Measurements from ENCODE around the gene ADAMTS16. TPM values are rescaled to one million over a fixed set of nuclear protein-coding genes. Genes with fewer than 3 reads are reported as not detected.

The ADAMTS16 gene
- total and polyA plus RNA-seq, 2 donors (not counting 3 experiments of a cell fraction or from before 2014, with no cell fraction given), result not detected

GRCh38 chr5:5331848-5332247 is 191.7 kb downstream of the ADAMTS16 start:
- TF ChIP-seq MYC (IDR thresholded peaks at IDR 0.05; ENCODE audit: low read depth, low read length) (no peak), FOS (IDR thresholded peaks at IDR 0.05; ENCODE audit: borderline replicate concordance, insufficient read depth, low read length) (no peak), EZH2 (IDR thresholded peaks at IDR 0.05; ENCODE audit: borderline replicate concordance, low read depth, low read length, severe bottlenecking) (no peak), POLR2AphosphoS5 (IDR thresholded peaks at IDR 0.05; ENCODE audit: insufficient read depth, low read depth, low read length) (no peak), POLR2A (IDR thresholded peaks at IDR 0.05; ENCODE audit: low read depth, low read length) (no peak), JUN (IDR thresholded peaks at IDR 0.05; ENCODE audit: borderline replicate concordance, insufficient read depth, insufficient read length, low read depth) (no peak), MAX (IDR thresholded peaks at IDR 0.05; ENCODE audit: insufficient read depth, insufficient read length) (no peak), GATA2 (IDR thresholded peaks at IDR 0.05; ENCODE audit: insufficient read depth, insufficient read length, low read depth, low read length) (no peak), CTCF (IDR thresholded peaks at IDR 0.05; ENCODE audit: extremely low read depth in 1 of 2, insufficient read depth in 1 of 2, low read depth in 1 of 2, low read length in 2 of 2) (no peak)
- ChIA-PET CTCF (no interaction called here), POLR2A (no interaction called here)
- H3K4me1 ChIP-seq (ENCODE audit: control insufficient read depth, extremely low read depth, insufficient read depth, low read length), result no peaks in the 10 kb centered on the region
- H3K4me2 ChIP-seq (ENCODE audit: insufficient read depth, low read length), result no peak overlapping the region
- no peaks in the 10 kb centered on the region for H3K9me1 ChIP-seq (replicated peaks; ENCODE audit: control insufficient read depth, extremely low read depth, insufficient read depth, low read length)
- H3K27me3 ChIP-seq (ENCODE audit: control insufficient read depth in 2 of 2, insufficient read depth in 2 of 2, low read length in 2 of 2), result no peaks in the 10 kb centered on the region
- no peak overlapping the region for H3K9ac ChIP-seq (replicated peaks; ENCODE audit: extremely low read depth, insufficient read depth, low read length)
- BruUV-seq (replicated peaks), result no TSS peak
- no peaks in the 10 kb centered on the region for H3K79me2 ChIP-seq (ENCODE audit: control insufficient read depth, insufficient read depth, low read length)
- no peak overlapping the region for H3K27ac ChIP-seq (ENCODE audit: insufficient read depth, low read depth, low read length)
- no peaks in the 10 kb centered on the region for H4K20me1 ChIP-seq (replicated peaks; ENCODE audit: control insufficient read depth, extremely low read depth, insufficient read depth, low read length)
- intact Hi-C loops (cut with micrococcal nuclease), result no loop called here
- H3K4me3 ChIP-seq (replicated peaks in 1 of 3; ENCODE audit: insufficient read depth in 1 of 3, low read depth in 1 of 3, low read length in 3 of 3), result no peak overlapping the region
- FAIRE-seq (no peak), DNase-seq (ENCODE audit: low read depth, low spot score) (no peak)
- H3K36me3 ChIP-seq (ENCODE audit: control insufficient read depth in 2 of 2, extremely low read depth in 1 of 2, insufficient read depth in 2 of 2, low read length in 2 of 2), result no peaks in the 10 kb centered on the region
- H2AFZ ChIP-seq (ENCODE audit: low read depth, low read length), result no peak overlapping the region
- dilution Hi-C loops (cut with MboI; ENCODE audit: extremely low pct_ligation_motif_present, low sequenced_read_pairs), result no loop called here
- H3K9me3 ChIP-seq (replicated peaks; ENCODE audit: control insufficient read depth, insufficient read depth, low read length), result peaks cover 2% of the 10 kb centered on the region

Data from endothelial cell of umbilical vein (primary cell).